Measurements from ENCODE around the gene MYL9.

GRCh38 chr20:36507746-36508145 is 33.6 kb upstream of the MYL9 start:
- TF ChIP-seq CTCF (conservative IDR thresholded peaks at IDR 0.05) (no peak), EZH2 (IDR thresholded peaks at IDR 0.05; ENCODE audit: low read depth) (no peak)
